NT2/D1 (cell line): Measurements from ENCODE around the gene MEGF8.

ENCODE experiments used
- SUZ12 ChIP-seq: IDR thresholded peaks from 2 replicates; pipeline ENCODE4 v1.6.1; 2011; ENCODE audit not compliant: insufficient read length, insufficient read depth; ENCODE audit errors: extremely low read depth
- ZNF274 ChIP-seq: IDR thresholded peaks from 2 replicates; pipeline ENCODE4 v1.6.1; 2011; ENCODE audit warnings: mild to moderate bottlenecking, low read depth, low read length

GRCh38 chr19:42351079-42351735 is 25.8 kb downstream of the MEGF8 start:
- no peak for TF ChIP-seq ZNF274
- TF ChIP-seq SUZ12: no peak
